H9 (cell line): ENCODE results near the gene FOXO1. TPM values are rescaled to one million over a fixed set of nuclear protein-coding genes. Genes with fewer than 3 reads are reported as not detected.

ENCODE experiments used
- DNase-seq: peaks from one replicate; pipeline ENCODE4 v3.0.0-alpha.2; 2017
- H2AFZ ChIP-seq: one replicate; pipeline ENCODE4 v1.6.1; 2013; ENCODE audit warnings: mild to moderate bottlenecking, low read length, control low read depth, moderate library complexity
- H2AK5ac ChIP-seq: 2 replicates; pipeline ENCODE4 v1.6.1; 2013; ENCODE audit warnings: low read length, control low read depth, mixed read lengths; ENCODE audit not compliant: insufficient read length
- H2BK120ac ChIP-seq: one replicate; pipeline ENCODE4 v1.6.1; 2013; ENCODE audit warnings: low read depth, mild to moderate bottlenecking, low read length, control low read depth, inconsistent platforms; ENCODE audit not compliant: poor library complexity, severe bottlenecking
- H2BK12ac ChIP-seq: 2 replicates; pipeline ENCODE4 v1.6.1; 2013; ENCODE audit warnings: low read length, control low read depth, mixed read lengths, low read depth; ENCODE audit not compliant: insufficient read length
- H2BK15ac ChIP-seq: 2 replicates; pipeline ENCODE4 v1.6.1; 2013; ENCODE audit warnings: low read depth, low read length, control low read depth
- H2BK20ac ChIP-seq: one replicate; pipeline ENCODE4 v1.6.1; 2013; ENCODE audit warnings: low read depth, mild to moderate bottlenecking, low read length, control low read depth, inconsistent platforms; ENCODE audit not compliant: poor library complexity, severe bottlenecking
- H2BK5ac ChIP-seq: 2 replicates; pipeline ENCODE4 v1.6.1; 2013; ENCODE audit warnings: low read length, control low read depth, mixed read lengths; ENCODE audit not compliant: insufficient read length
- H3K14ac ChIP-seq: 2 replicates; pipeline ENCODE4 v1.6.1; 2013; ENCODE audit warnings: low read length, control low read depth; ENCODE audit not compliant: insufficient read depth
- H3K18ac ChIP-seq: 2 replicates; pipeline ENCODE4 v1.6.1; 2013; ENCODE audit warnings: low read depth, mild to moderate bottlenecking, mixed read lengths, low read length, control low read depth; ENCODE audit not compliant: insufficient read length
- H3K23ac ChIP-seq: 2 replicates; pipeline ENCODE4 v1.6.1; 2013; ENCODE audit warnings: low read length, control low read depth, mixed read lengths, low read depth; ENCODE audit not compliant: insufficient read length
- H3K23me2 ChIP-seq: 2 replicates; pipeline ENCODE4 v1.6.1; 2013; ENCODE audit warnings: low read depth, mild to moderate bottlenecking, mixed read lengths, low read length, control low read depth; ENCODE audit not compliant: insufficient read length, poor library complexity, severe bottlenecking
- H3K27ac ChIP-seq: 2 replicates; pipeline ENCODE4 v1.5.1; 2013; ENCODE audit warnings: low read length, control low read depth, mixed read lengths, low read depth; ENCODE audit not compliant: insufficient read length
- H3K27me3 ChIP-seq: 2 replicates; pipeline ENCODE4 v1.6.1; 2013; ENCODE audit warnings: low read length, control low read depth, inconsistent platforms; ENCODE audit not compliant: insufficient read depth
- H3K4ac ChIP-seq: 2 replicates; pipeline ENCODE4 v1.6.1; 2013; ENCODE audit warnings: low read depth, mild to moderate bottlenecking, control low read depth, inconsistent platforms, low read length, moderate library complexity
- H3K4me1 ChIP-seq: 2 replicates; pipeline ENCODE4 v1.6.1; 2013; ENCODE audit warnings: low read length, control low read depth, inconsistent platforms; ENCODE audit not compliant: insufficient read depth
- H3K4me2 ChIP-seq: 2 replicates; pipeline ENCODE4 v1.6.1; 2013; ENCODE audit warnings: low read length, control low read depth, mixed read lengths; ENCODE audit not compliant: insufficient read length, insufficient read depth
- H3K56ac ChIP-seq: 2 replicates; pipeline ENCODE4 v1.6.1; 2013; ENCODE audit warnings: low read depth, mild to moderate bottlenecking, mixed read lengths, low read length, control low read depth; ENCODE audit not compliant: insufficient read length
- H3K79me1 ChIP-seq: 2 replicates; pipeline ENCODE4 v1.6.1; 2013; ENCODE audit warnings: low read depth, mild to moderate bottlenecking, moderate library complexity, low read length, control low read depth, inconsistent platforms; ENCODE audit not compliant: insufficient read depth, poor library complexity, severe bottlenecking
- H3K79me2 ChIP-seq: 2 replicates; pipeline ENCODE4 v1.6.1; 2013; ENCODE audit warnings: low read length, control low read depth, inconsistent platforms; ENCODE audit not compliant: insufficient read depth
- H3K9ac ChIP-seq: 2 replicates; pipeline ENCODE4 v1.6.1; 2013; ENCODE audit warnings: low read length, control low read depth, mixed read lengths; ENCODE audit not compliant: insufficient read length; ENCODE audit errors: extremely low read depth
- H3K9me3 ChIP-seq: one replicate; pipeline ENCODE4 v1.6.1; 2013; ENCODE audit warnings: low read depth, low read length, inconsistent platforms; ENCODE audit not compliant: control insufficient read depth
- H3T11ph ChIP-seq: one replicate; pipeline ENCODE4 v1.6.1; 2013; ENCODE audit warnings: mild to moderate bottlenecking, low read length, control low read depth, inconsistent platforms
- H4K20me1 ChIP-seq: one replicate; pipeline ENCODE4 v1.6.1; 2013; ENCODE audit not compliant: control insufficient read depth, insufficient read length, insufficient read depth
- H4K5ac ChIP-seq: 2 replicates; pipeline ENCODE4 v1.6.1; 2013; ENCODE audit warnings: low read depth, mild to moderate bottlenecking, mixed read lengths, low read length, control low read depth; ENCODE audit not compliant: insufficient read length
- H4K8ac ChIP-seq: replicated peaks from 2 replicates; pipeline ENCODE4 v1.6.1; 2013; ENCODE audit warnings: low read length, control low read depth, mixed read lengths, low read depth; ENCODE audit not compliant: insufficient read length
- H4K91ac ChIP-seq: 2 replicates; pipeline ENCODE4 v1.6.1; 2013; ENCODE audit warnings: low read depth, mild to moderate bottlenecking, moderate library complexity, mixed read lengths, low read length, control low read depth; ENCODE audit not compliant: insufficient read length
- H3K27ac Mint-ChIP-seq, 3 experiments: 2 replicates in 2 of 3; 3 replicates in 1 of 3; pipeline ENCODE4 v1.8.0; 2020 to 2021; ENCODE audit warnings: mixed read lengths in 3 of 3, mild to moderate bottlenecking in 1 of 3, moderate library complexity in 1 of 3
- H3K27me3 Mint-ChIP-seq: 2 replicates; pipeline ENCODE4 v1.8.0; 2021; ENCODE audit warnings: low read depth, mild to moderate bottlenecking, moderate library complexity, mixed read lengths
- H3K36me3 Mint-ChIP-seq, 3 experiments: 2 replicates in 2 of 3; 3 replicates in 1 of 3; pipeline ENCODE4 v1.8.0; 2020 to 2021; ENCODE audit warnings: low read depth in 3 of 3, mixed read lengths in 3 of 3; ENCODE audit not compliant: insufficient read depth in 1 of 3
- H3K4me1 Mint-ChIP-seq, 2 experiments: 2 replicates each; pipeline ENCODE4 v1.8.0; 2020; ENCODE audit warnings: mixed read lengths in 2 of 2
- H3K4me3 Mint-ChIP-seq, 2 experiments: 2 replicates in 1 of 2; 3 replicates in 1 of 2; pipeline ENCODE4 v1.8.0; 2020 to 2021; ENCODE audit warnings: mild to moderate bottlenecking in 2 of 2, mixed read lengths in 2 of 2, moderate library complexity in 1 of 2
- H3K9me3 Mint-ChIP-seq, 2 experiments: 2 replicates in 1 of 2; 3 replicates in 1 of 2; pipeline ENCODE4 v1.8.0; 2020; ENCODE audit warnings: mild to moderate bottlenecking in 2 of 2, mixed read lengths in 2 of 2, moderate library complexity in 1 of 2
- CTCF ChIP-seq: fragments of 200-600 bp; sonication (generic); conservative IDR thresholded peaks from 3 replicates; pipeline ENCODE4 v1.8.0; 2021; ENCODE audit warnings: antibody characterized with exemption, mild to moderate bottlenecking
- WGBS: extraction: QIAGEN DNeasy Blood & Tissue Kit; methylation state at CpG from one replicate; pipeline ENCODE4 v1.1.7; 2013; ENCODE audit warnings: missing lambda C conversion rate, low lambda C conversion rate, mixed read lengths; ENCODE audit not compliant: insufficient read length; ENCODE audit errors: extremely low coverage; 5-methylcytosine and 5-hydroxymethylcytosine counted together
- total RNA-seq: library from RNA; stranded (reverse); gene quantifications from 2 replicates; pipeline ENCODE4 v1.2.1, GENCODE V29; 2021

Gene FOXO1
- total RNA-seq, 1 experiment from 2014 or later: 44.6 TPM

GRCh38 chr13:40589285-40590109 lies 76.9 kb downstream of the FOXO1 start:
- Histone ChIP-seq H3K9ac (no peak overlapping the region), H4K91ac (no peak overlapping the region), H3K4me2 (no peak overlapping the region), H4K20me1 (peaks cover 2% of the 10 kb centered on the region), H3K18ac (no peak overlapping the region), H3K79me2 (peaks cover 64% of the 10 kb centered on the region; the same call in 1 of the 2 replicates), H4K8ac (no peak overlapping the region), H2AK5ac (no peak overlapping the region), H2AFZ (no peak overlapping the region), H3K56ac (no peak overlapping the region), H2BK120ac (no peak overlapping the region), H2BK15ac (no peak overlapping the region), H2BK5ac (no peak overlapping the region), H3K23ac (no peak overlapping the region), H3K14ac (no peak overlapping the region), H3K23me2 (no peaks in the 10 kb centered on the region), H3K27ac (no peak overlapping the region), H3T11ph (no peak overlapping the region), H3K27me3 (no peaks in the 10 kb centered on the region), H4K5ac (no peak overlapping the region), H3K9me3 (no peaks in the 10 kb centered on the region), H2BK12ac (no peak overlapping the region), H3K4me1 (peaks cover 29% of the 10 kb centered on the region), H3K4ac (no peak overlapping the region), H2BK20ac (no peak overlapping the region), H3K79me1 (peaks cover 7% of the 10 kb centered on the region)
- whole genome bisulfite sequencing: no CpG with 5 or more reads among the region's 4 CpGs
- H3K27ac Mint-ChIP-seq: peak overlapping the region in 1 of 3 experiments; percentile 31; a peak in 1 of 7 replicates
- H3K4me1 Mint-ChIP-seq: peaks cover 77 to 80% of the 10 kb centered on the region in 2 experiments
- no peaks in the 10 kb centered on the region for H3K27me3 Mint-ChIP-seq
- H3K9me3 Mint-ChIP-seq: peaks cover 2 to 3% of the 10 kb centered on the region in 2 experiments; a peak in 4 of 5 replicates
- TF ChIP-seq CTCF: no peak
- H3K36me3 Mint-ChIP-seq: peaks cover 0 to 8% (median 6%) of the 10 kb centered on the region in 3 experiments; a peak in 5 of 7 replicates
- DNase-seq: no peak
- H3K4me3 Mint-ChIP-seq: no peak overlapping the region
